ENCODE measurements around the gene RBM19.

The RBM19 gene

DNA sequence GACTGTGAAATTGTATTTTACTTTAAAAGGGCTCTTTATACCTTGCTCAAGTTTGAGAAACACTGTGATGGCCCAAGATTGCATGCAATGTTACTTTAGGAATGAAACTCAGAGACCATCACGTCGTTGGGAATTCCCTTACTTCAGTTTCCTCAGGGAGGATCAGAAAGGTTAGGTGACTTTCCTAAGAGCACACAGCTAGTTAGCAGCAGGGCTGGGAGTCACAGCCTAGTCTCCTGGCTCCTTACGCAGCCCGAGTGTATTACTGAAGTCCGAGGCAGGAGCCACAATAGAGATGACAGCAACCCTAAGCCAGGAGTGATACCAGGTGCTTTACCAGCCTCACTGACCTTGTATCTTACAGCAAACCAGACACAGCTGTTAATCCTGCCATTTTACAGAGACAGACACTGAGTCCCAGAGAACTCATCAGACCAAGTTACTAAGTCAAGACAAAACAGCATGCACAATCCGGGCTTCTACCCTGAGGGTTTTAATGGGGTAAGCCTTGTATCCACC, 67.0 kb downstream of the RBM19 start:
- no peak for DNase-seq

DNA sequence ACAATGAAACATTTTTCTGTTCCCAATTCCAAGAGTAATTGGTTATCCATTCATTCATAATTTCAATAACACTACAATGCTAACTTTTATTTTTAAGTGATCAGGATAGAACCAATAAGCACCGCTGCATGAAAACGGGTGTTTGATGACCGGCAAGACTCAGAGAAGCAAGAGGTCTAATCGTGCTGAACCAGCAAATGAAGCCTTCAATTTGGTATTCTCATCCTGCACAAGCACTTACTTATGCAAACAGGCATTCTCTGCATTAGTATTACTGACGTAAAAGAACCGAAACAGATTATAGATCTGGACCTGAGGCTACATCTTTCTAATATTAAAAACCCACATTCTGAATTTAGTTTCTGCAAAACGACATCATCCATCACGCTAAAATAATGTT, 67.7 kb downstream of the RBM19 start:
- DNase-seq, result no peak

DNA sequence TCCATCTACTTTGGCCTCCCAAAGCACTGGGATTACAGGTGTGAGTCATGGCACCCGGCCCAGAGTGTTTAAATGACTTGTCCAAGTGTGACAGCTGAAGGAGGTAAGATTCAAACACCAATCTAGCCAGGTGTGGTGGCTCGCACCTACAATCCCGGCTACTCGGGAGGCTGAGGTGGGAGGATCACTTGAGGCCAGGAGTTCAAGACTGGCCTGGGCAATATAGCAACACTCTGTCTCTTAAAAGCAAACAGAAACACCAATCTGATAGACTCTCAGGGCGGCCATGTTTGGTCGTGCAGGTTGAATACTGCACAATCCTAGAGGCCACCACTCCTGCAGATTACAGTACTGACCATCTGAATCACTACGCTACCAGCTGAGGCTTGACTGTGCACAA, 68.7 kb downstream of the RBM19 start:
- no peak for DNase-seq

DNA sequence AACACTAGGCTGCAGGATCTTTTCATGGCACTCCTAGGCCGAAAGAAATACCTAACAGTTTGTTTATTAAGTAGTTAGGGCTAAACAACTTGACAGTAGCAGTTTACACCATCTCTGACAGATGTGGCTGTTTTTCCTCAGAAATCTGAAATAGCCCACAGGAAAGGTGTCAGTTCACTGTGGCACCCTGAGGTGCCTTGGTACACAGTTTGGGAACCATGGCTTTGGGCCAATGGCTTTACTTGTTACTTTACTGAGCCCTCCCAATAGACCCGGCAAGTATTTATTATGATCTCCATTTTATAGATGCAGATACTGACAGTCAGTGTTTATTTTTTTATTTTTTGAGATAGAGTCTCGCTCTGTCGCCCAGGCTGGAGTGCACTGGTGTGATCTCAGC, 69.3 kb downstream of the RBM19 start:
- DNase-seq, result no peak

DNA sequence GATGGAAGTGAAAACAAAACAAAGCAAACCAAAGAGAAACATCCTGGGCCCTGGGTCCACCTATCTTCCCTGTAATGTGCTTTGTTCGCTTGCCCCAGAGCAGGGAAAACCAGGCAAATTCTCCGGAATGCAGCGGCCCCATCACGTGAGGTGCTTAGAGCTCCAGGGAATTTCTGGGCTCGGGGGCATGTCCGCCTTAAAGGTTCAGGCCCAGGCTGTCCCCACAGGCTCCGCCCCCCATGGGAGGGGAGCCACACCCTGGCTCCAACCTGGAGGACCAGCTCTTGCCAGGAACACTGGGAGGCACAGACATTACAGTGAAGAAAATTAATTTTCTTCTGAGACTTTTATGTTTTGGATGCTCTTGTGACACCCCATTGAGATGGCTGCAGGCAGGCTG, 69.9 kb downstream of the RBM19 start:
- peak; percentile 41 for DNase-seq

DNA sequence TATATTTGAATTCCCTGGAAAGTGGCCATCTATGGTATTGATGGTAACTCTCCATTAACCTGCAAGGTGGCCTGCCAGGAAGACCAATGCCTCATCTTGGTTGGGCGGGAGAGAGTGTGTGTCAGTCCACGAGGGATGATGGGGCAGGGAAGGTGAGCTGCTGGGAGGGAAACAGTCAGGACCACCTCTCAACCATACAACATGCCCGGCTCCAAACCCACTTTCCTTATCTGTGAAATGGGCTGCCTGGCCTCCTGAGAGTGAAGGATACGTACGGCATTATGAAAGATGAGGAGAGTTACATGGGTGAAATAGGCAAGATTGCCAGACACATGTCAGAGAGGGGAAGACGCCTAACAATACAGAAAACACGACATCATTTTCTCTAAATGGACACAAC, 70.9 kb downstream of the RBM19 start:
- DNase-seq, result no peak

DNA sequence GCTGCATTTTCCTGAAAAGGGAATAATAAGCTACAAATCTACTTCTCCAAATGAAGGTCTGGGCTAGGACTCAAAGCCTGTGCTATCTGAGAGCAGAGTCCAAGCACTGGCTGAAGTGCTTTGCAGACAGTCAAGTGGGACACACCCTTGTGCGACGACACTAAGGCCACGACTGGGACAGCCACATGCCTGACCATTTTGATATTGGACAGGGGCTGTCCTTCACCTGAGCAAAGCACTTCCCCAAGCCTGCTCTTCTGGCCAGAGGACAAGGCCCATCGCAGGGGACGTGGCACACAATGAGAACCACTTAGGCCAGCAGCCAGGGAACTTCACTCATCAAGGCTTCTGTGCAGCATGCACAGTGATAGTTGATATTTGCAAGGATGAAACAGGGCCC, 71.4 kb downstream of the RBM19 start:
- no peak for DNase-seq

DNA sequence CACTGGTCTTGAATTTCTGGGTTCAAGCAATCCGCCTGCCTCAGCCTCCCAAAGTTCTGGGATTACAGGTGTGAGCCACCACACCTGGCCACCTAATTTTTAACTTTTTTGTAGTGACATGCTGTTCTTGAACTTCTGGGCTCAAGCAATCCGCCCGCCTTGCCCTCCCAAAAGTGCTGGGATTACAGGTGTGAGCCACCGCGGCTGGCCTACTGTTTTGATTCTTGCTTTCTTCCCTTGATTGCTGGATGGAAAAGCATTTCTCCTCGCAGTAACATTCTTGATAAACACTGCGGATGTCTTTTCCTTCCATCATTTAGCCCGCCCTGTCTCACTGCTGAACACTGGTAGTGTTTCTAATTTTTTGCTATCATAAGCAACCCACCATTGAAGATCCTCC, 72.9 kb downstream of the RBM19 start:
- DNase-seq, result no peak

DNA sequence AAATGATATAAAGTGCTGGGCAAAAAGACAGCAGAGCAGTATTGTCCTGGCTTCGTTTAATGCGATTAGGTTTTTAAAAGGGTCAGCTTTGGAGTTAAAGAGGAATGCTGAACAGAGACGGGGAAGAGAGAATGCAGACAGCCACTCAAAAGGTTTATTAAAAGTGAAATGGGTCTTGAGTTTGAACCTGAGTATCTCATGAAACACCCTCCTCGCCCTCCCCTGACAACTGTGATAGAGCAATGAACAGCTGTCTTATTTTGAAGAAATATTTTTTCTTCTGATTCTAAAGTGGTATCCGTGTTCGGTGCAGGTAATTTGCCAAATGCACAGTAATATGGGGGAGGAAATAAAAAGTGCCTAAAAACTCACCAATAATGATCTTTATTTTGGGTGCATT, 73.6 kb downstream of the RBM19 start:
- no peak for DNase-seq

DNA sequence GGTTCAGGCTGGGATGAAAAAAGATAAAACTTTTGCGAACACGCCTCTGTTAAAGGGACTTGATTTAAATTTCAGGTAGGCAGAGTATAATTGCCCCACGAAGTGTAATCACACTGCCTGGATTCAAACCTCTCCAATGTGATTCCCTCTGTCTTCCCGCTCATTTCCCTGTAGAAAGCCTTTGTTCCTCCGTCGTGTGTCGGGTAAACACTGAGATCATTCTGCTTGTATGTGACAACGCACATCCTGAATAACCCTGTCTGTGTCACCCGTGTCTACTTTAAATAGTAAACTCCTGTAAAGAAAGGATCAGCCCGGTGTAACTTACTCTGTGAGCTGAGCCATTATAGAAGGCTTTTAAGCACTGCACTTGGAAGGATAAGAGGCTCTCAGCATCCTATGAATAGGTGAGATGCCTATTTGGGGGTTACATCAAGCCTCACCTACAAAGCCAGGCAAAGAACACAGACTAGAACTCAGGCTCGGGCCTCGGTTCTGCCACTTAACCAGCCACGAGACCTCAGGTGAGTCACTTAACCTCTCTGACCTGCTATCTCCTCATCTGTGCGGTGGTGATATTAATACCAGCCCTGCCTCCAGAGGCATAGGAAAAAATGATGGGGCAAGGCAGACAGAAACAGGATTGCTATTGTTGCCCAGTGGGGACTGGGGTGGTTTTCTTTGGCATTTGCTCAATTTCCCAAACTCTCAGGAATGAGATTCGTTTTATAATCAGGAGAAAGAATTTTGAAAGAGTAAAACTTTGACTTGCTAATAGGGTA, 74.2 kb downstream of the RBM19 start:
- DNase-seq, result no peak

DNA sequence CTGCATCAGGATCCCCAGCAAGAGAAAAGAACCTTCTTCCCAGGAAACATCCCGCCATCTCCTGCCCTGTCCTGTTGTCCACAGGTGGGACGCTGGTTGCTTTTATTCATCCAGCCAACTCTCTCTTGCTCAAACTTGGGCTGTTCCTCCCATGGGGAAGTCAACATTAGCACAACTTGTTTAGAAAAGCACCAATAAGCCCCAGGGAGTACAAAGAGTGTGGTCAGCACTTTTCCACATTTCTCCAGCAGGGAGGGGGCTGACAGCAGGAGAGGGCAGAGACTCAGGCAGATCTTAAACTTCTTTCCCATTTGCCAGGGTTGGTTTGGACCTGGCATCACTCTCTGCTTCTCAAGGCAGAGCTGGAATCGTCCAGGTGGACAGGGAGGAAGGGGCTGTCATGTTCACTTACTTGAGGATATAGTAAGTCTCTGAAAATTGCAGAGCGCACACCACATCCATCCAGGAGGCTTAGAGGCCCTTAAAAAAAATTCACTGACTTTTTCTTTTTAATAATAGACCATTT, 74.9 kb downstream of the RBM19 start:
- DNase-seq, result no peak

DNA sequence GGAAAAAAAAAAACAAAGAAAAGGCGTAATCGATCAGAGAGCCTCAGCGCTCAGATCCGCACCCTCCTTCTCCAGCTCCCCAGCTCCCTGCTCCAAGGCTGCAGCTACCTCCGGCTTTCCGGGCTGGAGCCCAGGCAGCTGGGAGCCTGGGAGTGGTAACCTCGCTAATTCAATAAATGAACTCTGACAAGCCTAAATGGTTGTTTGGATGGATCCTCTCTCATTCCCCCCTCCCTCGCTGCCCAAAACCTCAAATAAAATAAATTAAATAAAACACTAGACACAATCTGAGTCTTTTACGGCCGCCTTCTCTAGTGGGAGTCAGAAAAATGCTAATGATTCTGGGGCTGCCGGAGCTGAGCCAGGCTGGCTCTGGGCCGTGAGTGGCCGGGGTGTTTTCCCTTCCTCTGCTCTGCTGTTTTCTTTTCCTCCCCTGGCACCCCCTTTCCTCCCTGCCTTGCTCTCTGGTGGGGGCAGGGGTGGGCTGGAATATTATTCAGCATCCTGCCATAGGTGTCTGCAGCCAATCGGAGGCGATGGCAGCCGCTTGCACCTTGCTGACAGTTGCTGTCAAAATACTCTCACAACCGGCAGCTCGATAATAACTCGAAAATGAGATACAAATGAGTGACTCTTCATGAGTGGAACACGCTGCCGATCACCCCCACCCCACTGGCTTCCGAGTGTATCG, 76.1 kb downstream of the RBM19 start:
- peak; percentile 74 for DNase-seq

DNA sequence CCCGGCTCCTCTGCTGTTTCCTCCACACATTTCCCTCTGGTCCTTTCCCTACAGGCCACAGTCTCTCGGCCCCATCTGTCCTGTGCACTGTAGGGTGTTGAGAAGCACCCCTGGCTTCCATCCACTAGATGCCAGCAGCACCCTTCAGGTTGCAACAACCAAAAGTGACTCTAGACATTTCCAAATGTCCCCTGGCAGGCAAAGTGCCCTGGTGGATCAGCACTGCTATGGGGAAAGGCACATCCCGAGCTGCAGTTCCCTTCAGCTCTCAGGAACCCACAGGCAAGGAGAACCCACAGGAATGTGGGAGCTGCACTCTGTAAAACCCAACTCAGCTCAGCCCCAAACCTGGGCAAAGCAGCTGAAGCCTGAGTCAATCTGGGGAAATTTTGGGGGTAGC, 77.0 kb downstream of the RBM19 start:
- peak; percentile 35 for DNase-seq

DNA sequence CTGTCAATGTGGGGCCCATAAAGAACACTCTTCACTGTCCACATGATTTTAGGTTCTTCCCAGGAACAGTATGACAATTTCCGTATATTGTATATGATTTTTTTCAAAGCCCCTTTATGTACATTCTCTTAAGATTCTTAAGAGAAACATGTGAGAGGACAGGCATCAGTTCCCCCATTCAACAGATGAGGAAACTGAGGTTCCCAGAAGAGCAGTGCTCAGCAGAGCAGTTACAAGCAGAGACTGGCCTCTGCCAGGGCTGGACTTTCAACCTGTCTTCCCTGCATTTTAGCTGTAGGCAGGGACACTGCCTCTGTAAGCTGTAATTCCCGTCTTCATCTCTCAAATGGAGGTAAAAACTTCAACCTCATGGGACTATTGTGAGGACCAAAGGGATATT, 77.7 kb downstream of the RBM19 start:
- no peak for DNase-seq

DNA sequence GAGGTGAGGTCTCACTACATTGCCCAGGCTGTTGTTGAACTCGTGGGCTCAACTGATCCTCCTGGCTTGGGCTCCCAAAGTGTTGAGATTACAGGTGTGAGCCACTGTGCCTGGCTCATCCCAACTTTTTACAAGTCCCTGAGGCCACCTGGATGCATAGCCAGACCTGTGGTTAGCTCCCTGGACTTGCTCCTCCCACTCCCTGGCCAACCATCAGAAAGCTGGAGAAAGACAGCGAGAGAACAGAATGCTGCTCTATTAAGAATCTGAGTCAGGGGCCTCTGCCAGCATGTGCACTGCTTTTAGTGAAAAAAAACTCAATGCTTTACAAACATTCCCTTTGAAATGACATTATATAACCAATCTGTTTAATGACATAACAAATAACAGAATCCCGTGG, 78.2 kb downstream of the RBM19 start:
- DNase-seq, result no peak

DNA sequence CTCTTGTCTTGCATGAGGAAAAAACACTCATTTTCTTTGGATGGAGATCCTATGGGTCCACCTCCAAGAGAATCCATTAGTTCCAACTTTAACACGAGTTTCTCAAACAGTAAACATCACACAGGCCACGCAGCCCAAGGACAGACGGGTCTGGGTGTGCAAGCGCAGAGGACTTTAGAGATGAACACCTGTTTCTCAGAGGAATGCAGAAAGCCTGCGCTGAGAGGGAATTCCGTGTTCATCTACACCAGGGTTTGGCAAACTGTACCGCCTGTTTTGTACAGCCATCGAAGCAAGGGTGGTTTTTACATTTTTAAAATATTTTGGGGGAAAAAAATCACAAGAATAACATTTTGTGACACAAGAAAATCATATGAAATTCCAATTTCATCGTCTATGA, 79.4 kb downstream of the RBM19 start:
- DNase-seq, result no peak

DNA sequence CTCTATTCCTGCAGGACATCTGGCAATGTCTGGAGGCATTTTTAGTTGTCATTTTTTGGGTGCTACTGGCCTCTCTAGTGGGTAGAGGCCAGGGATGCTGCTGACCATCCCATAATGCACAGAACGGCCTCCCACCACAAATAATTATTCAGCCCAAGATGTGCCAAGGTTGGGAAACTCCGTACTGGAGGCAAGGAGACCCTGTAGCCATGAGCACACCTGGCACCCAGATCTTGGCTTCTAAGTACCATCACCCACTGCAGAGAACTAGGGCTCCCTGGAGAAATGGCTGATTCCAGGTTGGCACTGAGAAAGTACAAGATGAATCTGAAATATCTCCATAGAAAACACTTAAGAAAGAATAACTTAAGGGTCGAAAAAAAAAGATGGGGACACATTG, 81.7 kb downstream of the RBM19 start:
- DNase-seq, result no peak

DNA sequence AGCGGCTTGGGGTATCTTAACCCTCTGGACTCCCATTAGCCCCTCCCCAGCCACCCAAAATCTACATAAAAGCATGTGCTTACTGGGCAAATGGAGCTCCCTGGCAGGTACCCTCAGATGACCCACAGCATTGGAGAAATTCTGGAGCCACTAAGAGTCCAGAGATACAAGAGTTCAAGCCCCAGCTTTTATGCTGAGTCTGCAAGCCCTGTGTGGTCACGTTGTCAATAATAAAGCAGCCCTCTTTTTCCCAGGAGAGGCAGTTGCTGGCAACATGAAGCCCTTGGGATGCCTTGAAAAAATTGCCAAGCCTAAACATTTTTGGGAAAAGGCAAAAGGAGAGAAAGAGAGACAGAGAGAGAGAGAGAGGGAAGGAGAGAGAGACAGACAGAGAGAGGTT, 83.4 kb downstream of the RBM19 start:
- no peak for DNase-seq

DNA sequence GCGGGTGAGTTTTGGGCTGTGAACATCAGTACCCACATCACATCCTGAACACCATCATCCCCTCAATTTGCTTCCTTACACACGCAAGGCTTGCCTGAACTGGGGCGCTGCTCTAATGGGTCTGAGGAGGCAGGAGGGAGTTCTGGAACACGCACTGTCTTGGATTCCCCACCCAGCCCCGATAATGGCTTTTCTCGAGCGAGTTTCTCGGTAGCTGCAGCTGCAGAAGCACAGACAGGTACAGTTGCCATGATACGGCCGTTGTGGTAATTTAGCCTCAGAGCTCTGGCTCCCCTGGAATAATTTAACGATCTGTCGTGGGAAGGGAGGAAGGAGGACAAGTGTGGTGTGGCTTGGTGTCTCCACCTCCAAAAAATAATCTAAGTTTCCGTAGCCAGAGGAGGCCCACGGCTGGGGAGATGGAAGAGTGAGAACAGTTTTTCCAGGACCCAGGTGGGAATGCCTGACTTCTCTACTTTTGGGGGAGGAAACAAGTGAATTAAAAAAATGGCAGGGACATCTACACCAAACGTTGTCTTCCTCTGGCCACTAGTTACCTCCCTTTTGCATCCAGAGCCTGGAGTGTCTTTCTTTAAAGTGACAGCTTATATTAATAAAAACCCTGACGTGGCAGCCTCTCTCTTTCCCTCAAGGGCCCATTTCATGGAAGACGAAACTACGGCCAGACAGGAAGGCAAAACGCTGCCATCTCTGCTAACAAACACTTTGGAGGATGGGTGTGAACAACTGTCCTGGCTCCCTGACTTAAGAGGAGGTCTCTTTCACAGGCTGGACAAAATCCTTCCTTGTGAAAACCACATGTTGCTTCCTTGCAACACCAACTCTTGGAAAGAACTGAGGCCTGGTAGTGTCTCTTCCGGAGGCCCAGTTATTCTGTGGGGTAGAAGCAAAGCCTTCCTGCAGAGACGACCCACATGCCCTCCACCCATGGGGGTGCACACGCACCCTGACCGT, 84.8 kb downstream of the RBM19 start:
- no peak for DNase-seq

DNA sequence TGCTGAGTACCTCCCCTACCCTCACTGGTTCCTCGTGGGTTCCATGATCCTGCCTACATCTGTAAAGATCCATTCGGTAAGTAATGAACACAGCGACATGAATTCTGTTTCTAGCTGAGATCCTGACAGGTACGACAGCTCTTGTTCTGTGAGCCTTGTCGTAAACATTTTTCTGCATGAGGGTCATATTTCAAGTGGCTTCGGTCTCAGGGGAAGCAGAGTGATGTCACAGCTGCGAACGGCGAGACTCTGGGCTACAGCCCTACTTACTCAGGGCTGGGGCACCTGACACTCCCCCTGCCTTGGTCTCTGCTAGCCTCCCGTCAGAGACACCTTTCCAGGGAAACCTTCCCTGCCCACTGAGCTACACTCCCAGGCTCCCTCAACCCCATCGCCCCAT, 85.8 kb downstream of the RBM19 start:
- peak; percentile 58 for DNase-seq

DNA sequence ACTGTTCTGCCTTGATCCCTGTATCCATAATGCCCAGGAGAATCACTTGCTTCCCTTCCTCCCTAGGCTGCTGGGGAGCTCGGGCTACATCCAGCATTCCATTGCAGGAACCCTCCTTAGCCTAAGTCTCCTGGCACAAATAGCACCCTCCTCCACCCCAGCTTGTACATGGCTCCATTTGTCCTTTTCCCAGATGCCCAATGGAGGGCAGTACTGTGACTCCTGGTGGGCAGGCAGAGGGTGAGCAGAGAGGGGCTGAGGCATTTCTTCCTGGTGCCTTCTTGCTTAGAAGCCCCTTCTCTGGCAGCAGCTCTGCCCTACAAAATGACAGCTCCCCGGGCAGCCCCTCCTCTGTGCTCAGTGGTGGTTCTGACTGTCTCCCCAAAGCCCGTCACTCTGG, 86.5 kb downstream of the RBM19 start:
- no peak for DNase-seq

DNA sequence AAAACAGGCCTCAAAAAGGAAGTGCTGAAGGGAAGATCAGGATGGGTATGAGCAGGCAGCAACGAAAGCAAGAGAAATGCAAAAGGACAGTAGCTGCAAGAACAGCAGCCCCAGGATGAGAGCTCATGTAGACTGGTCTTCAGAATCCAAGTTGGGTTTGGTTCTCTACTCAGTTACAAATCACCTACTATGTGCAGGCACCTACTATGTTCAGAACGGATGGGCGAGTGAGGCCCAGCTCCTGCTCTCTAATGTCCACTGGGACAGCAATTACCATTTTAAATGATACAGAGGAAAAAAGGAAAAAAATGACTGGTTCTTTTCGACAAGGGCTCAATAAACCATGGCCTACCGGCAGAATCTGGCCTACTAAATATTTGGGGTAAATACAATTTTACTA, 88.5 kb downstream of the RBM19 start:
- no peak for DNase-seq

DNA sequence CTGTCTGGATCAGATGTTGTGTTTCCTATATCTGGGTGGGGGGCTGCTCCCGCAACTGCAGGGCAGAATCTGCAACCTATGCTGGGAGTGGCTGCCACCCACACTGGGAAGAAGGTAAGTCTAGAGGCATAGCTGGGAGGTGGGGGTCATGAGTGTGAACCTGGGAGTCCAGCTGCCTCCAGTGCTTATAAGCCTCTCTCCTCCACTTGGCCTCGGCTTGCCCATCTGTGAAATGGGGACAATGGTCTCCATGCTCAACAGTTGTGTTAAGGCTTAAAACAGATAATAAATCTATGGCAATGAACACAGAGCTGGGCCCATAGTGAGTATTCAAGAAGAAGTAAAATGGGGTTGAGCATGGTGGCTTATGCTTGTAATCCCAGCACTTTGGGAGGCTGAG, 90.0 kb downstream of the RBM19 start:
- no peak for DNase-seq

All from eye (tissue), 1 donor.